A673 (cell line): ENCODE results near the gene WFDC10B. TPM values are rescaled to one million over a fixed set of nuclear protein-coding genes. Genes with fewer than 3 reads are reported as not detected.
"Not testable (repeated sequence)": the region's sequence is repeated elsewhere in the genome, so short reads cannot be mapped to it uniquely, and the experiment has no call there.

Source experiments
- BruUV-seq: library from RNA; stranded (reverse); fragments of 400-500 nt; replicated peaks from 2 replicates; lab custom pipeline; 2021; lab: Mats Ljungman, UMichigan
- CTCF ChIA-PET: fragments of 300-600 bp; sonication (Branson Sonifier 250); formaldehyde crosslinking; loops from one replicate; lab custom pipeline; 2022; ENCODE audit warnings: antibody characterized with exemption; lab: Charles Lee
- POLR2A ChIA-PET: fragments of 300-600 bp; sonication (Branson Sonifier 250); formaldehyde crosslinking; loops from one replicate; lab custom pipeline; 2022; ENCODE audit warnings: antibody characterized with exemption; ENCODE audit not compliant: low non-redundant PET; lab: Charles Lee
- DNase-seq: peaks from one replicate; pipeline ENCODE4 v3.0.0-alpha.2; 2015; ENCODE audit warnings: low spot score
- H3K27ac ChIP-seq: fragments of 200-600 bp; sonication (generic); 2 replicates; pipeline ENCODE4 v1.5.1; 2016; ENCODE audit warnings: mixed run types, low read depth, mild to moderate bottlenecking, mixed read lengths, antibody characterized with exemption, low read length; ENCODE audit not compliant: poor library complexity, severe bottlenecking
- H3K27me3 ChIP-seq: fragments of 200-600 bp; sonication (generic); replicated peaks from 2 replicates; pipeline ENCODE4 v1.6.1; 2017; ENCODE audit warnings: mixed run types, low read depth, mild to moderate bottlenecking, mixed read lengths, antibody characterized with exemption, low read length; ENCODE audit not compliant: insufficient read depth, poor library complexity
- H3K36me3 ChIP-seq: fragments of 200-600 bp; sonication (generic); 2 replicates; pipeline ENCODE4 v1.6.1; 2016; ENCODE audit warnings: mixed run types, mild to moderate bottlenecking, mixed read lengths, antibody characterized with exemption, low read length; ENCODE audit not compliant: insufficient read depth, poor library complexity, severe bottlenecking
- H3K4me1 ChIP-seq: fragments of 200-600 bp; sonication (generic); 2 replicates; pipeline ENCODE4 v1.6.1; 2017; ENCODE audit warnings: mixed run types, mild to moderate bottlenecking, mixed read lengths, antibody characterized with exemption, low read length; ENCODE audit not compliant: insufficient read depth, poor library complexity, severe bottlenecking
- H3K4me3 ChIP-seq: fragments of 200-600 bp; sonication (generic); 2 replicates; pipeline ENCODE4 v1.5.1; 2016; ENCODE audit warnings: low read depth, mixed run types, mild to moderate bottlenecking, mixed read lengths, low read length; ENCODE audit not compliant: poor library complexity, severe bottlenecking
- H3K9me3 ChIP-seq: fragments of 200-600 bp; sonication (generic); 2 replicates; pipeline ENCODE4 v1.6.1; 2016; ENCODE audit warnings: mixed run types, low read depth, mild to moderate bottlenecking, mixed read lengths, antibody characterized with exemption, low read length; ENCODE audit not compliant: poor library complexity, severe bottlenecking
- EZH2 ChIP-seq: fragments of 200-600 bp; sonication (generic); IDR thresholded peaks from 2 replicates; pipeline ENCODE4 v1.6.1; 2017; ENCODE audit warnings: borderline replicate concordance, low read depth, mild to moderate bottlenecking, mixed read lengths, antibody characterized with exemption, low read length; ENCODE audit not compliant: poor library complexity, severe bottlenecking
- intact Hi-C: fragments of 100-400 bp; cut with micrococcal nuclease; formaldehyde crosslinking; loops from one replicate; pipeline ENCODE4 v1.10.0; 2022; ENCODE audit not compliant: unreplicated experiment
- total RNA-seq: library from RNA; stranded (reverse); gene quantifications from 2 replicates; pipeline ENCODE4 v1.2.3, GENCODE V29; 2021
- TF ChIP-seq, protein P1 (sequence below): fragments of 300-800, 200-600 bp; sonication (generic); conservative IDR thresholded peaks from 2 replicates; pipeline ENCODE4 v1.5.1; 2017; ENCODE audit warnings: low read depth, mild to moderate bottlenecking, antibody characterized with exemption, low read length, moderate library complexity, mixed read lengths

WFDC10B gene
- total RNA-seq, 1 experiment from 2014 or later, result not detected

DNA sequence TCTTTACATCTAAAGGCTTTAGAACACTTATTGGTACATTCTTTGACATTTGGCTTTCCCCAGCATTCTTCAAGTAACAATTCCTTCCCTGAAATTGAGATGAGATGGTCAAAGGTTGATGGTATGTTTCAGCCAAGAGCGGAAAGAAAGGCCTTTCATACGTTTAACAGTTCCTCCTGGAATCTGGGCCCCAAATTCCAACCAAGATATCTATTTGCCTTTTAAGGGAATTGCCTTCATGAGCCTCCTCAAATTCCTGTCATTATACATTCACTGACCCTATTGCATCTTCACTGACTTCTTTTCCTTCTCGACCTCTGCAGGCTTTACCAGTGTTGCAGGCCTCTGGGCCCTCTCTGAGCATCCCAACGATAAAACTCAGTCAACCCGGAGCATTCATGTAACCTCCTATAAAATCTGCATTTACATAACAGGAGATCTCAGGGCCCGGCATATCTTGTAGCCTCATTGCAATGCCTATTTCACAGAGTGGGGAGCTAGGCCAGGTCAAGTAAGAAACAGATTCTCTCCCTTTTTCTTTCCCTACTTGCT is 55.4 kb downstream of the WFDC10B start:
- BruUV-seq, result no TSS peak
- Histone ChIP-seq H3K9me3 (no peaks in the 10 kb centered on the region), H3K4me1 (no peaks in the 10 kb centered on the region), H3K27me3 (no peaks in the 10 kb centered on the region), H3K27ac (no peak overlapping the region), H3K36me3 (no peaks in the 10 kb centered on the region), H3K4me3 (no peak overlapping the region)
- TF ChIP-seq, protein P1, sequence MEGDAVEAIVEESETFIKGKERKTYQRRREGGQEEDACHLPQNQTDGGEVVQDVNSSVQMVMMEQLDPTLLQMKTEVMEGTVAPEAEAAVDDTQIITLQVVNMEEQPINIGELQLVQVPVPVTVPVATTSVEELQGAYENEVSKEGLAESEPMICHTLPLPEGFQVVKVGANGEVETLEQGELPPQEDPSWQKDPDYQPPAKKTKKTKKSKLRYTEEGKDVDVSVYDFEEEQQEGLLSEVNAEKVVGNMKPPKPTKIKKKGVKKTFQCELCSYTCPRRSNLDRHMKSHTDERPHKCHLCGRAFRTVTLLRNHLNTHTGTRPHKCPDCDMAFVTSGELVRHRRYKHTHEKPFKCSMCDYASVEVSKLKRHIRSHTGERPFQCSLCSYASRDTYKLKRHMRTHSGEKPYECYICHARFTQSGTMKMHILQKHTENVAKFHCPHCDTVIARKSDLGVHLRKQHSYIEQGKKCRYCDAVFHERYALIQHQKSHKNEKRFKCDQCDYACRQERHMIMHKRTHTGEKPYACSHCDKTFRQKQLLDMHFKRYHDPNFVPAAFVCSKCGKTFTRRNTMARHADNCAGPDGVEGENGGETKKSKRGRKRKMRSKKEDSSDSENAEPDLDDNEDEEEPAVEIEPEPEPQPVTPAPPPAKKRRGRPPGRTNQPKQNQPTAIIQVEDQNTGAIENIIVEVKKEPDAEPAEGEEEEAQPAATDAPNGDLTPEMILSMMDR, result no peak
- no peak for TF ChIP-seq EZH2
- intact Hi-C loops, result no loop called here
- POLR2A ChIA-PET, result no interaction called here
- CTCF ChIA-PET, result no interaction called here
- no peak for DNase-seq

DNA sequence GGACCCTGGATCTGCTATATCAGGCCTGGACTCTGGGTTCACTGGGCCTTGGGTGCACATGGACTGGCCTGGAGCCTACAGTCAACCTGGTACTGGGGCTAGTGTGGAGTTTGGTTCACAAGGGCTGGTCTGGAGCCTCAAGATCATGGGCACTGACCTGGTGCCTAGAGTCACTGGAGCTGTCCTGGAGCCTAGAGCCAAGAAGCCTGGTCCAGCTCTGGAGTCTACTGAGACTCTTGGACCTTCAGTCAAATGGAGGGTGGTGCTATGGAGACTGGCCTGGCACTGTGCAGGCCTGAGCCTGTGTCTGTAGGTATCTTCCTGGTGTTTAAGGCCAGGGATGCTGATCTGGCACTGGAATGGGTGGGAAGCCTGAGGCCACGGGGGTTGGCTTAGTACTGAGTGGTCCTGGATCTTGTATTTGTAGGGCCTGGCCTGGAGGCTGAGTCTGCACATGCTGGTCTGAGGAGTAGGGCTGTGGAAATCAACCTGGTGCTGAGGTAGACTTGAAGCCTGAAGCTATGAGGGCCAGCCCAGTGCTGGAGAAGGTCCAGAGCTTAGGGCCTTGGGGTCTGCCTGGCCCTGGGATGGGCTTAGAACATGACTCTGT is 57.3 kb downstream of the WFDC10B start:
- no TSS peak for BruUV-seq
- ChIA-PET POLR2A (no interaction called here), CTCF (no interaction called here)
- Histone ChIP-seq H3K9me3 (no peaks in the 10 kb centered on the region), H3K27me3 (no peaks in the 10 kb centered on the region), H3K27ac (no peak overlapping the region), H3K36me3 (no peaks in the 10 kb centered on the region), H3K4me3 (no peak overlapping the region), H3K4me1 (no peaks in the 10 kb centered on the region)
- TF ChIP-seq, protein P1, result no peak
- TF ChIP-seq EZH2, result no peak
- intact Hi-C loops, result no loop called here
- no peak for DNase-seq

DNA sequence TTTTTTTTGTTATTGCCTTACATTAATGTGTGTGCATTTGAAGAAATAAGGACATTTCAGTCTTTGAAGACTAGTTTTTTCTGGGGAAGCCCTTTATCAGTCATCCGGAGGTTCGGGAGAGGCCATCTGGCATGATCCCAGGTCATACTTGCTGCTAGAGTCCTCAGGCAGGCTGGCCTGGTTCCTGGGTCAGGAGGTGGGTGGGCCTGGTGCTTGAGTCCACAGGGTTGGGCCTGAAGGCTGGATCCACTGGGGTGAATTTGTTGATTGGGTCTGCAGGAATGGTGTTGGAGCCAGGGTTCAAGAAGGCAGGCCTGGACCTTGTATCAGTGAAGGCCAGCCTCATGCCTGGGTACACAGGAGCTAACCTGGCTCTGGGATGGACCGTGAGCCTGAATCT is 57.9 kb downstream of the WFDC10B start:
- no TSS peak for BruUV-seq
- POLR2A ChIA-PET, result no interaction called here

GRCh38 chr20:45645869-45646268 is 59.0 kb downstream of the WFDC10B start:
- not testable (repeated sequence) for H3K4me1 ChIP-seq

More for the DNA sequence above, 57.9 kb downstream of the WFDC10B start:
- no peaks in the 10 kb centered on the region for H3K9me3 ChIP-seq
- H3K4me1 ChIP-seq, result no peaks in the 10 kb centered on the region
- no peaks in the 10 kb centered on the region for H3K36me3 ChIP-seq
- no peak overlapping the region for H3K27ac ChIP-seq
- CTCF ChIA-PET, result no interaction called here
- no peak for DNase-seq
- no peak overlapping the region for H3K4me3 ChIP-seq
- intact Hi-C loops, result no loop called here
- no peak for TF ChIP-seq EZH2
- TF ChIP-seq, protein P1, result no peak
- H3K27me3 ChIP-seq, result no peaks in the 10 kb centered on the region

GRCh38 chr20:45641076-45641475 is 63.7 kb downstream of the WFDC10B start:
- BruUV-seq, result not testable (repeated sequence)

More at GRCh38 chr20:45645869-45646268, 59.0 kb downstream of the WFDC10B start:
- H3K4me3 ChIP-seq, DNase-seq, H3K9me3 ChIP-seq, H3K36me3 ChIP-seq, POLR2A ChIA-PET, H3K27me3 ChIP-seq, CTCF ChIA-PET, H3K27ac ChIP-seq, BruUV-seq, intact Hi-C loops: not testable (repeated sequence)

More at GRCh38 chr20:45641076-45641475, 63.7 kb downstream of the WFDC10B start:
- H3K9me3 ChIP-seq, H3K4me3 ChIP-seq, H3K4me1 ChIP-seq, CTCF ChIA-PET, H3K27me3 ChIP-seq, POLR2A ChIA-PET, H3K36me3 ChIP-seq, intact Hi-C loops, H3K27ac ChIP-seq, DNase-seq: not testable (repeated sequence)
